HepG2 (cell line): ENCODE measurements around the gene LTA. TPM values are rescaled to one million over a fixed set of nuclear protein-coding genes. Genes with fewer than 3 reads are reported as not detected.

Experiments used
- ATAC-seq: fragments of 200-7000 bp; cut with Tn5 transposase; 3 replicates; pipeline ENCODE4 v1.9.1; 2020; ENCODE audit warnings: mild to moderate bottlenecking, moderate library complexity
- BruUV-seq: library from RNA; stranded (reverse); fragments of 400-500 nt; replicated peaks from 2 replicates; lab custom pipeline; 2021; lab: Mats Ljungman, UMichigan
- CTCF ChIA-PET: fragments of 300-600 bp; formaldehyde crosslinking; extraction: SDS; loops from one replicate; lab custom pipeline; 2021; ENCODE audit warnings: low total read pairs, inconsistent platforms, low intra/inter-chr PET ratio; lab: Yijun Ruan, JAX
- POLR2A ChIA-PET: fragments of 350-600 bp; sonication (Branson Sonifier 250); formaldehyde crosslinking; loops from one replicate; lab custom pipeline; 2020; ENCODE audit warnings: antibody characterized with exemption, inconsistent platforms; lab: Yijun Ruan, JAX
- DNase-seq: peaks from one replicate; pipeline ENCODE4 v3.0.0-alpha.2; 2015; ENCODE audit warnings: low spot score
- FAIRE-seq: peaks from 3 replicates; lab custom pipeline; 2011; peaks lifted over from hg19 to GRCh38; lab: Jason Lieb, UNC
- H2AFZ ChIP-seq: one replicate; pipeline ENCODE4 v1.6.1; 2011; ENCODE audit warnings: low read length, inconsistent platforms
- H3K27ac ChIP-seq: fragments of 300-600 bp; 3 replicates; pipeline ENCODE4 v1.8.0; 2011; ENCODE audit warnings: mixed run types, mild to moderate bottlenecking, mixed read lengths, low read length, inconsistent platforms; ENCODE audit not compliant: insufficient read depth; ENCODE audit errors: extremely low read length
- H3K27me3 ChIP-seq, 2 experiments: fragments of 200-600 bp in 1 of 2; 2 replicates in 1 of 2; 3 replicates in 1 of 2; pipeline versions ENCODE4 v1.6.0 to v1.8.0; 2011; ENCODE audit warnings: low read length in 2 of 2, mild to moderate bottlenecking in 2 of 2, moderate library complexity in 2 of 2, inconsistent platforms in 1 of 2; ENCODE audit not compliant: insufficient read depth in 2 of 2, control insufficient read depth in 1 of 2
- H3K36me3 ChIP-seq, 2 experiments: fragments of 200-600 bp in 1 of 2; replicated peaks in 1 of 2; 2 replicates in 1 of 2; 3 replicates in 1 of 2; pipeline versions ENCODE4 v1.5.1 to v1.8.0; 2011; ENCODE audit warnings: low read length in 2 of 2, inconsistent platforms in 1 of 2; ENCODE audit not compliant: insufficient read depth in 2 of 2, control insufficient read depth in 1 of 2
- H3K4me1 ChIP-seq: 2 replicates; pipeline ENCODE4 v1.5.1; 2012; ENCODE audit warnings: low read length, inconsistent platforms; ENCODE audit not compliant: insufficient read depth
- H3K4me2 ChIP-seq: 2 replicates; pipeline ENCODE4 v1.6.0; 2011; ENCODE audit warnings: low read depth, low read length, inconsistent platforms
- H3K4me3 ChIP-seq, 3 experiments: fragments of 200-600 bp in 1 of 3; sonication (generic), shearing (Covaris generic) in 1 of 3; replicated peaks in 1 of 3; 2 replicates each; pipeline ENCODE4 v1.5.1; 2011 to 2016; ENCODE audit warnings: low read length in 3 of 3, inconsistent platforms in 2 of 3, low read depth in 2 of 3, mild to moderate bottlenecking in 2 of 3, control low read depth in 1 of 3, mixed read lengths in 1 of 3; ENCODE audit not compliant: insufficient read depth in 1 of 3
- H3K79me2 ChIP-seq: one replicate; pipeline ENCODE4 v1.6.1; 2011; ENCODE audit warnings: low read length, inconsistent platforms; ENCODE audit not compliant: insufficient read depth
- H3K9ac ChIP-seq: 2 replicates; pipeline ENCODE4 v1.6.0; 2011; ENCODE audit warnings: mild to moderate bottlenecking, low read depth, low read length, inconsistent platforms; ENCODE audit not compliant: insufficient read depth
- H3K9me3 ChIP-seq: 2 replicates; pipeline ENCODE4 v1.5.1; 2012; ENCODE audit warnings: mild to moderate bottlenecking, low read length
- H4K20me1 ChIP-seq: 2 replicates; pipeline ENCODE4 v1.6.0; 2011; ENCODE audit warnings: inconsistent platforms, mild to moderate bottlenecking, low read length, moderate library complexity; ENCODE audit not compliant: insufficient read depth
- BRD4 ChIP-seq: sonication (generic); formaldehyde crosslinking; IDR thresholded peaks from 2 replicates; pipeline ENCODE4 v1.4.0; 2020; ENCODE audit warnings: missing genetic modification reagents
- CAMTA2 ChIP-seq: sonication (generic); formaldehyde crosslinking; IDR thresholded peaks from 2 replicates; pipeline ENCODE4 v1.4.0; 2020; ENCODE audit warnings: mild to moderate bottlenecking, missing genetic modification reagents, borderline replicate concordance
- CHD2 ChIP-seq: IDR thresholded peaks from 2 replicates; pipeline ENCODE4 v1.6.1; 2011; ENCODE audit warnings: low read depth, low read length, improper control_type of control experiment
- EED ChIP-seq: sonication (generic); formaldehyde crosslinking; IDR thresholded peaks from 2 replicates; pipeline ENCODE4 v1.5.0; 2020; ENCODE audit warnings: mild to moderate bottlenecking, missing genetic modification reagents
- FOXA3 ChIP-seq: IDR thresholded peaks from 2 replicates; pipeline ENCODE4 v1.6.1; 2016; ENCODE audit warnings: missing genetic modification reagents, missing compliant biosample characterization
- KDM4B ChIP-seq: sonication (generic); formaldehyde crosslinking; IDR thresholded peaks from 2 replicates; pipeline ENCODE4 v1.4.0; 2020; ENCODE audit warnings: missing genetic modification reagents
- KMT2A ChIP-seq: sonication (generic); formaldehyde crosslinking; IDR thresholded peaks from 2 replicates; pipeline ENCODE4 v1.4.0; 2020; ENCODE audit warnings: missing genetic modification reagents
- RBAK ChIP-seq: sonication (generic); formaldehyde crosslinking; IDR thresholded peaks from 2 replicates; pipeline ENCODE4 v1.5.1; 2020; ENCODE audit warnings: mild to moderate bottlenecking, missing genetic modification reagents
- RFXAP ChIP-seq: sonication (generic); formaldehyde crosslinking; IDR thresholded peaks from 2 replicates; pipeline ENCODE4 v1.4.0; 2020; ENCODE audit warnings: missing genetic modification reagents, borderline replicate concordance
- SIN3B ChIP-seq: fragments of 150-350 bp; IDR thresholded peaks from 2 replicates; pipeline ENCODE4 v1.6.1; 2014; ENCODE audit warnings: low read length
- ZBTB1 ChIP-seq: sonication (generic); formaldehyde crosslinking; IDR thresholded peaks from 2 replicates; pipeline ENCODE4 v1.4.0; 2020; ENCODE audit warnings: missing genetic modification reagents, borderline replicate concordance
- ZMYM2 ChIP-seq: sonication (generic); formaldehyde crosslinking; IDR thresholded peaks from 2 replicates; pipeline ENCODE4 v1.8.0; 2022; ENCODE audit warnings: mild to moderate bottlenecking, missing genetic modification reagents
- ZNF510 ChIP-seq: sonication (generic); formaldehyde crosslinking; IDR thresholded peaks from 2 replicates; pipeline ENCODE4 v1.4.0; 2020; ENCODE audit warnings: low read depth, mild to moderate bottlenecking, missing genetic modification reagents
- ZNF556 ChIP-seq: sonication (generic); formaldehyde crosslinking; IDR thresholded peaks from 2 replicates; pipeline ENCODE4 v1.4.0; 2020; ENCODE audit warnings: mild to moderate bottlenecking, missing genetic modification reagents, borderline replicate concordance
- ZNF572 ChIP-seq: sonication (generic); formaldehyde crosslinking; IDR thresholded peaks from 2 replicates; pipeline ENCODE4 v1.5.1; 2020; ENCODE audit warnings: mild to moderate bottlenecking, missing genetic modification reagents
- ZNF660 ChIP-seq: sonication (generic); formaldehyde crosslinking; IDR thresholded peaks from 2 replicates; pipeline ENCODE4 v1.5.1; 2020; ENCODE audit warnings: mild to moderate bottlenecking, low read depth, missing genetic modification reagents, borderline replicate concordance
- ZNF790 ChIP-seq: sonication (generic); formaldehyde crosslinking; IDR thresholded peaks from 2 replicates; pipeline ENCODE4 v1.8.0; 2022; ENCODE audit warnings: missing genetic modification reagents, mild to moderate bottlenecking, borderline replicate concordance
- WGBS: methylation state at CpG from one replicate; pipeline ENCODE4 v1.1.6; 2017; ENCODE audit warnings: low lambda C conversion rate; 5-methylcytosine and 5-hydroxymethylcytosine counted together
- in situ Hi-C: cut with HindIII; loops from 2 replicates; pipeline ENCODE4 v1.10.0; 2017; ENCODE audit warnings: low pct_unique_long_range_greater_than_20kb; ENCODE audit not compliant: extremely low pct_ligation_motif_present
- intact Hi-C: fragments of 100-400 bp; cut with micrococcal nuclease; formaldehyde crosslinking; loops from one replicate; pipeline ENCODE4 v1.10.0; 2022; ENCODE audit not compliant: unreplicated experiment
- polyA plus RNA-seq, 8 experiments: library from polyadenylated mRNA; depleted of rRNA in 3 of 8; stranded (reverse) in 7 of 8; unstranded in 1 of 8; fragments of >200 nt; fragmentation: Illumina TruSeq in 4 of 8; extraction: Trizol in 4 of 8; gene quantifications; 2 replicates each; pipeline versions ENCODE4 v1.2.1 to v1.2.3, GENCODE V29; 2011 to 2016; ENCODE audit warnings: low read depth in 4 of 8, missing spikeins in 1 of 8, mixed read lengths in 1 of 8; ENCODE audit not compliant: insufficient read depth in 1 of 8
- total RNA-seq, 5 experiments: library from RNA; depleted of rRNA; stranded (reverse); fragments of >200 nt; fragmentation: Illumina TruSeq; extraction: Trizol; gene quantifications; 2 replicates each; pipeline ENCODE4 v1.2.3, GENCODE V29; 2016; ENCODE audit warnings: low read depth in 1 of 5
- TF ChIP-seq, protein P1 (sequence below): sonication (generic); formaldehyde crosslinking; IDR thresholded peaks from 2 replicates; pipeline ENCODE4 v1.5.0; 2020; ENCODE audit warnings: missing genetic modification reagents
- TF ChIP-seq, protein P2 (sequence below): sonication (generic); formaldehyde crosslinking; IDR thresholded peaks from 2 replicates; pipeline ENCODE4 v1.4.0; 2020; ENCODE audit warnings: missing genetic modification reagents, borderline replicate concordance

LTA gene
- total and polyA plus RNA-seq, 2 of the 13 experiments (the other 11 are each of a cell fraction or from before 2014, with no cell fraction given): 0.09 TPM; not detected in 1

DNA sequence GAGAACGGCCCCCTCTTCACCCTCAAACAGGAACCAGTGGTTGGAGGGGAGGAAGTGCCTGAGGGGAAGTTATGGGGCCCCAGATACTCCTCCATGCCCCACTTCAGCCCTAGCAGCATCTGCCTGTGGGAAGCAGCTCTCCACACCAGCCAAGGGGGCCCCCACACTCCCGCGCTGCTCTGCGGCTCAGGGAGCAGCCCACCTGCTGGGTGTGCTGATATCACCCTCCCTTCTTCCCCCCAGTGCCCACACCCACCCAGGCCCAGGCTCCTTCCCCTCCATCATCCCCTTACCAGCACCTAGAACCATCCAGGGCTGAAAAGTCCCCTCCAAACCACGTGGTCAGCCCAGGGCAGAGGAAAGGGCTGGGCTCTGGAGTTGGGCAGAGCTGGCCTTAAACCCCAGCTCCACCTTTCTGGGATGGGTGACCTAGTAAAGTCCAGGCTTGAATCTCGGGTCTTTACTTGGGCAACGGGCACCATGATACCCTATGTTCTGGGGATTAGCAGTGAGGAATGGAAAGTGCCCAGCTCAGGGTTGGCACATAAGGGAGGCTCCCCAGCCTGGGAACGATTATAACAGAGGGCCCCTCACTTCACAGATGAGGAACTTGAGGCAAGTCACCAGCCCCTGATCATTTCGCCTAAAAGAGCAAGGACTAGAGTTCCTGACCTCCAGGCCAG, 14.7 kb downstream of the LTA start (continued):
- no peak for TF ChIP-seq KMT2A (CRISPR knock-in tag)
- no peak for TF ChIP-seq KDM4B (CRISPR knock-in tag)
- TF ChIP-seq ZNF660 (CRISPR knock-in tag): no peak

DNA sequence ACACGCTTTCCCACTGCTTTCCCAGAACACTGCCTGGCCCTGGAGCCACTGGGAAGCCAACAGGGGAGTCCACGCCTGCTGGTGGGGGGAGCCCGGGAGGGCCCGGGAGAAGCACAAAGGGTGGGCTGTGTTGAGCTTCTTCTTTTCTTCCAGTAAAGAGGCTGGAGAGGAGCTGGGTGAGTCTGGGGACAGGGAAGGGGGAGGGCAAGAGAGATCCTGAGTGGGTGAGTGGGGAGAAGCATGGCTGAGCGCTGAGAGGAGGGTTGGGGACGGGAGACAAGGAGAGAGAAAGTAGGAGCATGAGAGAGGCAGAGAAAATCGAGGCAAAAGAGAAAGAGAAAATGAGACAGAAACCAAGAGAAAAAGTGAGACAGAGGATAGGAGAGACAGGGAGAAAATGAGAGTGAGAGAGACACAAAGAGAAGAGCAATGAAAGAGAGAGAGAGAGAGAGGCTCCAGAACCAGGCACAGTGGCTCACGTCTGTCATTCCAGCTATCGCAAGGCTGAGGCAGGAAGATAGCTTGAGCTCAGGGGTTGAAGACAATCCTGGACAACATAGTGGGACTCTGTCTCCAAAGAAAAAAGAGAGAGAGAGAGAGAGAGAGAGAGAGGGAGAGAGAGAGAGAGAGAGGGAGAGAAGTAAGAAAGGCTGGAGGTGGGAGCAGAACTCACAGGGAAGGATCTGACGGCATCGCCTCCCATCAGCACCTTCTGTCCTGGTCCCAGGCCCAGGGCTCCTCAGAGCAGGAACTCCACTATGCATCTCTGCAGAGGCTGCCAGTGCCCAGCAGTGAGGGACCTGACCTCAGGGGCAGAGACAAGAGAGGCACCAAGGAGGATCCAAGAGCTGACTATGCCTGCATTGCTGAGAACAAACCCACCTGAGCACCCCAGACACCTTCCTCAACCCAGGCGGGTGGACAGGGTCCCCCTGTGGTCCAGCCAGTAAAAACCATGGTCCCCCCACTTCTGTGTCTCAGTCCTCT, 16.0 kb downstream of the LTA start:
- H3K4me2 ChIP-seq: no peak overlapping the region
- H2AFZ ChIP-seq: no peak overlapping the region
- in situ Hi-C loops (loop anchor here (5.0 kb wide), 1 partner anchor 96 kb away; no protein-coding TSS in a partner anchor), intact Hi-C loops (loop anchor here (5.0 kb wide), 1 partner anchor 1141 kb away; no protein-coding TSS in a partner anchor)
- no peak for DNase-seq
- no peak overlapping the region for H3K9ac ChIP-seq
- H3K4me3 ChIP-seq: no peak overlapping the region
- ChIA-PET CTCF (no interaction called here), POLR2A (interaction anchor here (1.4 kb wide), 1 partner anchor 11 kb away, joined by 3 read pairs; no protein-coding TSS in a partner anchor)
- no peak for FAIRE-seq
- no peaks in the 10 kb centered on the region for H3K4me1 ChIP-seq
- no peak overlapping the region for H3K27ac ChIP-seq
- no peaks in the 10 kb centered on the region for H4K20me1 ChIP-seq
- no peak for ATAC-seq
- H3K36me3 ChIP-seq: no peaks in the 10 kb centered on the region
- no peaks in the 10 kb centered on the region for H3K9me3 ChIP-seq
- H3K79me2 ChIP-seq: no peaks in the 10 kb centered on the region
- 31% methylated on average over 12 of the region's 12 CpGs for WGBS
- H3K27me3 ChIP-seq: peaks cover 7 to 36% of the 10 kb centered on the region in 2 experiments; a peak in 4 of 5 replicates
- BruUV-seq: no TSS peak
- TF ChIP-seq ZNF572 (CRISPR knock-in tag) (no peak), BRD4 (CRISPR knock-in tag) (no peak), ZNF556 (CRISPR knock-in tag) (no peak), SIN3B (no peak), RFXAP (CRISPR knock-in tag) (no peak), CHD2 (no peak), RBAK (CRISPR knock-in tag) (no peak), CAMTA2 (CRISPR knock-in tag) (no peak), ZNF510 (CRISPR knock-in tag) (no peak), ZNF790 (no peak), FOXA3 (CRISPR knock-in tag) (no peak), EED (CRISPR knock-in tag) (no peak), ZMYM2 (CRISPR knock-in tag) (no peak), ZBTB1 (CRISPR knock-in tag) (no peak)
- TF ChIP-seq, protein P1, sequence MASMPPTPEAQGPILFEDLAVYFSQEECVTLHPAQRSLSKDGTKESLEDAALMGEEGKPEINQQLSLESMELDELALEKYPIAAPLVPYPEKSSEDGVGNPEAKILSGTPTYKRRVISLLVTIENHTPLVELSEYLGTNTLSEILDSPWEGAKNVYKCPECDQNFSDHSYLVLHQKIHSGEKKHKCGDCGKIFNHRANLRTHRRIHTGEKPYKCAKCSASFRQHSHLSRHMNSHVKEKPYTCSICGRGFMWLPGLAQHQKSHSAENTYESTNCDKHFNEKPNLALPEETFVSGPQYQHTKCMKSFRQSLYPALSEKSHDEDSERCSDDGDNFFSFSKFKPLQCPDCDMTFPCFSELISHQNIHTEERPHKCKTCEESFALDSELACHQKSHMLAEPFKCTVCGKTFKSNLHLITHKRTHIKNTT (CRISPR knock-in tag): no peak
- TF ChIP-seq, protein P2, sequence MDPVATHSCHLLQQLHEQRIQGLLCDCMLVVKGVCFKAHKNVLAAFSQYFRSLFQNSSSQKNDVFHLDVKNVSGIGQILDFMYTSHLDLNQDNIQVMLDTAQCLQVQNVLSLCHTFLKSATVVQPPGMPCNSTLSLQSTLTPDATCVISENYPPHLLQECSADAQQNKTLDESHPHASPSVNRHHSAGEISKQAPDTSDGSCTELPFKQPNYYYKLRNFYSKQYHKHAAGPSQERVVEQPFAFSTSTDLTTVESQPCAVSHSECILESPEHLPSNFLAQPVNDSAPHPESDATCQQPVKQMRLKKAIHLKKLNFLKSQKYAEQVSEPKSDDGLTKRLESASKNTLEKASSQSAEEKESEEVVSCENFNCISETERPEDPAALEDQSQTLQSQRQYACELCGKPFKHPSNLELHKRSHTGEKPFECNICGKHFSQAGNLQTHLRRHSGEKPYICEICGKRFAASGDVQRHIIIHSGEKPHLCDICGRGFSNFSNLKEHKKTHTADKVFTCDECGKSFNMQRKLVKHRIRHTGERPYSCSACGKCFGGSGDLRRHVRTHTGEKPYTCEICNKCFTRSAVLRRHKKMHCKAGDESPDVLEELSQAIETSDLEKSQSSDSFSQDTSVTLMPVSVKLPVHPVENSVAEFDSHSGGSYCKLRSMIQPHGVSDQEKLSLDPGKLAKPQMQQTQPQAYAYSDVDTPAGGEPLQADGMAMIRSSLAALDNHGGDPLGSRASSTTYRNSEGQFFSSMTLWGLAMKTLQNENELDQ: no peak
